Thyroid gland (tissue), 4 donors: Measurements from ENCODE around the gene USP5.

ENCODE experiments used
- CTCF ChIP-seq, 6 experiments: fragments of 200-600 bp in 3 of 6; fragments of 450-650 bp in 3 of 6; sonication (generic) in 3 of 6; IDR thresholded peaks; one replicate each; pipeline ENCODE4 v1.5.1; 2016 to 2019; ENCODE audit warnings: antibody characterized with exemption in 6 of 6, mild to moderate bottlenecking in 2 of 6, inconsistent platforms in 1 of 6, moderate library complexity in 1 of 6
- POLR2A ChIP-seq, 2 donors: fragments of 450-650 bp; IDR thresholded peaks; one replicate each; pipeline ENCODE4 v1.6.1; 2017; ENCODE audit warnings: antibody characterized with exemption in 2 of 2, mild to moderate bottlenecking in 2 of 2, moderate library complexity in 1 of 2

- TF ChIP-seq CTCF (IDR thresholded peaks at IDR 0.05), result no peak
- no peak for TF ChIP-seq POLR2A (IDR thresholded peaks at IDR 0.05)
These were observed 42.4 kb downstream of the USP5 start for GRCh38 chr12:6894321-6894720.
